ENCODE measurements around the gene C19orf53. TPM values are rescaled to one million over a fixed set of nuclear protein-coding genes. Genes with fewer than 3 reads are reported as not detected.
A peak's percentile ranks its signal among the peaks of the same experiment; 100 is the strongest.

C19orf53 gene
- total and polyA plus RNA-seq, 9 of the 15 experiments (the other 6 are each of a cell fraction or from before 2014, with no cell fraction given): 98.5 to 441 (median 164) TPM

DNA sequence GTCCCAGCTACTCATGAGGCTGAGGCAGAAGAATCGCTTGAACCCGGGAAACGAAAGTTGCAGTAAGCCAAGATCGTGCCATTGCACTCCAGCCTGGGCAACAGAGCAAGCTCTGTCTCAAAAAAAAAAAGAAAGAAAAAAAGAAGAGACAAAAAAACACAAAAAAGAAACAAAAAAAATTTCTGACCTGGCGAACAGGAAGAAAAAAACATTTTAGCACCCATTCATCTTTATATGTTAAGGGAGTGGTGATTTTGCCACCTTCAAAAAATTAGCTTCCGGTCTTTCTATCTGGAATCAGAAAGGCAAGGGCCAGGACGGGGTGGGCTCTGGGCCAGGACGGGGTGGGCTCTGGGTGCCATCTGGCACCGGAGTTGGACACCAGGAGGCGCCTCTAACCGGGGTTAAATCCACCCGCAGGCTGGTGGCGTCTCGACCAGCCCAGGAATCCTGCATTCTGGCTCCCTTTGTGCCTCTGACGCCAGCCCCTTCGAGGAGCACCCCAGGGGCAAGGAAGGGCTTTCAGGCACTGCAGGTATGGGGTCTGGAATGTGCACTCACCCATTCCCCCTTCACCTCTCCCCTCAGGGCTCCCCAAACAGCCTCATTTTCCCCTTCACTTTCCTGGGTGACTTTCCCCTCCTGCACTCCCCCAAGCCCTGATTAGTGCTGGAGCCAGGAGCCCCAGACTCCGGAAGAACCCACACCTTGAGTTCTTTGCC lies 10.6 kb downstream of the C19orf53 start:
- Histone ChIP-seq H2AFZ (ENCODE audit: low read depth, low read length) (peak overlapping the region; percentile 87), H3K27me3 (ENCODE audit: control insufficient read depth in 2 of 2, insufficient read depth in 2 of 2, low read length in 2 of 2) (no peaks in the 10 kb centered on the region), H3K4me1 (replicated peaks in 1 of 2; ENCODE audit: control insufficient read depth in 2 of 2, insufficient read depth in 2 of 2, low read length in 2 of 2) (peaks cover 7 to 21% of the 10 kb centered on the region in 2 experiments; a peak in 4 of 5 replicates), H3K27ac (ENCODE audit: extremely low read depth, low read depth, low read length) (no peak overlapping the region), H3K9ac (ENCODE audit: insufficient read depth in 1 of 2, low read depth in 2 of 2, low read length in 2 of 2) (peak overlapping the region in 1 of 2 experiments; percentile 77; a peak in 2 of 4 replicates), H3K79me2 (ENCODE audit: control insufficient read depth, insufficient read depth, low read length) (no peaks in the 10 kb centered on the region), H3K9me3 (replicated peaks; ENCODE audit: control insufficient read depth, insufficient read depth, low read depth, low read length) (no peaks in the 10 kb centered on the region), H3K9me1 (ENCODE audit: control insufficient read depth, insufficient read depth, low read length) (no peaks in the 10 kb centered on the region), H3K4me2 (ENCODE audit: insufficient read depth, low read length) (no peak overlapping the region), H3K36me3 (ENCODE audit: control insufficient read depth, insufficient read depth, low read length) (no peaks in the 10 kb centered on the region), H3K4me3 (no peak overlapping the region), H4K20me1 (replicated peaks; ENCODE audit: control insufficient read depth, insufficient read depth, low read length) (no peaks in the 10 kb centered on the region)
- 30% methylated on average over 13 of the region's 17 CpGs for WGBS (ENCODE audit: insufficient coverage, low coverage, missing lambda C conversion rate)
- ATAC-seq (peak; percentile 90), DNase-seq (ENCODE audit: extremely low read depth in 1 of 4, low spot score in 3 of 4) (peak; percentile 43 to 70 (median 61)), FAIRE-seq (no peak)
- no TSS peak for BruUV-seq (replicated peaks)
- in situ Hi-C loops (cut with MboI) (loop anchor here (5.0 kb wide), 1 partner anchor 77 kb away; no protein-coding TSS in a partner anchor), intact Hi-C loops (cut with micrococcal nuclease) (loop anchor here (1.0 kb wide), 1 partner anchor 77 kb away; no protein-coding TSS in a partner anchor)
- POLR2A ChIA-PET: interaction anchor here (0.5 to 1.4 kb wide), 5 partner anchors 10 to 126 kb away, joined by 3 to 7 read pairs (median 3); no protein-coding TSS in a partner anchor
- CTCF ChIA-PET (ENCODE audit: low intra/inter-chr PET ratio): interaction anchor here (0.6 to 3.3 kb wide), 4 partner anchors 10 to 95 kb away, joined by 3 to 25 read pairs (median 3); no protein-coding TSS in a partner anchor
- peak; percentile 44; the same call in 1 of the 2 replicates for TF ChIP-seq RB1 (IDR thresholded peaks at IDR 0.05; ENCODE audit: low read depth)
- TF ChIP-seq ETV6 (IDR thresholded peaks at IDR 0.05; ENCODE audit: borderline replicate concordance in 1 of 2, low read depth in 2 of 2, low read length in 1 of 2): no peak
- no peak for TF ChIP-seq ETV6 (CRISPR knock-in tag; IDR thresholded peaks at IDR 0.05; ENCODE audit: borderline replicate concordance)
- TF ChIP-seq MYNN (IDR thresholded peaks at IDR 0.05): peak; percentile 47; the same call in 1 of the 2 replicates
- TF ChIP-seq MYNN (CRISPR knock-in tag; IDR thresholded peaks at IDR 0.05): no peak
- TF ChIP-seq BRD9 (IDR thresholded peaks at IDR 0.05; ENCODE audit: low read depth, partially characterized antibody): peak; percentile 36
- peak; percentile 43; the same call in 1 of the 2 replicates for TF ChIP-seq ZNF384 (IDR thresholded peaks at IDR 0.05; ENCODE audit: low read depth, low read length)
- TF ChIP-seq SMARCA5 (IDR thresholded peaks at IDR 0.05): 0 out of 2 replicates have a peak, but pooled peaks have one; percentile 14
- TF ChIP-seq VEZF1 (CRISPR knock-in tag; IDR thresholded peaks at IDR 0.05): peak; percentile 51; the same call in 1 of the 2 replicates
- peak; percentile 76; the same call in 1 of the 2 replicates for TF ChIP-seq CC2D1A (IDR thresholded peaks at IDR 0.05)
- peak; percentile 73 for TF ChIP-seq NFIC (IDR thresholded peaks at IDR 0.05)
- TF ChIP-seq, protein P1, sequence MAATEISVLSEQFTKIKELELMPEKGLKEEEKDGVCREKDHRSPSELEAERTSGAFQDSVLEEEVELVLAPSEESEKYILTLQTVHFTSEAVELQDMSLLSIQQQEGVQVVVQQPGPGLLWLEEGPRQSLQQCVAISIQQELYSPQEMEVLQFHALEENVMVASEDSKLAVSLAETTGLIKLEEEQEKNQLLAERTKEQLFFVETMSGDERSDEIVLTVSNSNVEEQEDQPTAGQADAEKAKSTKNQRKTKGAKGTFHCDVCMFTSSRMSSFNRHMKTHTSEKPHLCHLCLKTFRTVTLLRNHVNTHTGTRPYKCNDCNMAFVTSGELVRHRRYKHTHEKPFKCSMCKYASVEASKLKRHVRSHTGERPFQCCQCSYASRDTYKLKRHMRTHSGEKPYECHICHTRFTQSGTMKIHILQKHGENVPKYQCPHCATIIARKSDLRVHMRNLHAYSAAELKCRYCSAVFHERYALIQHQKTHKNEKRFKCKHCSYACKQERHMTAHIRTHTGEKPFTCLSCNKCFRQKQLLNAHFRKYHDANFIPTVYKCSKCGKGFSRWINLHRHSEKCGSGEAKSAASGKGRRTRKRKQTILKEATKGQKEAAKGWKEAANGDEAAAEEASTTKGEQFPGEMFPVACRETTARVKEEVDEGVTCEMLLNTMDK (IDR thresholded peaks at IDR 0.05; ENCODE audit: borderline replicate concordance, insufficient read depth, low read depth, low read length, poor library complexity, severe bottlenecking): peak; percentile 24
- 0 out of 2 replicates have a peak, but pooled peaks have one; percentile 27 for TF ChIP-seq ZNF263 (CRISPR knock-in tag; IDR thresholded peaks at IDR 0.05; ENCODE audit: borderline replicate concordance)
- TF ChIP-seq ZBTB7A (IDR thresholded peaks at IDR 0.05; ENCODE audit: borderline replicate concordance, control insufficient read depth, low read depth, low read length): peak; percentile 96; the same call in 1 of the 2 replicates
- TF ChIP-seq TEAD2 (tag; IDR thresholded peaks at IDR 0.05): no peak
- peak; percentile 45; the same call in 1 of the 2 replicates for TF ChIP-seq STAG1 (CRISPR knock-in tag; IDR thresholded peaks at IDR 0.05; ENCODE audit: borderline replicate concordance)
- no peak for TF ChIP-seq ELK3 (CRISPR knock-in tag; IDR thresholded peaks at IDR 0.05)

Data from K562 (cell line).